ENCODE data around the gene CDC42EP4. TPM values are rescaled to one million over a fixed set of nuclear protein-coding genes. Genes with fewer than 3 reads are reported as not detected.

CDC42EP4 gene
- total and polyA plus RNA-seq, 10 of the 15 experiments (the other 5 are each of a cell fraction or from before 2014, with no cell fraction given), result 0.05 to 7.1 (median 2.7) TPM

- TF ChIP-seq, protein P1, sequence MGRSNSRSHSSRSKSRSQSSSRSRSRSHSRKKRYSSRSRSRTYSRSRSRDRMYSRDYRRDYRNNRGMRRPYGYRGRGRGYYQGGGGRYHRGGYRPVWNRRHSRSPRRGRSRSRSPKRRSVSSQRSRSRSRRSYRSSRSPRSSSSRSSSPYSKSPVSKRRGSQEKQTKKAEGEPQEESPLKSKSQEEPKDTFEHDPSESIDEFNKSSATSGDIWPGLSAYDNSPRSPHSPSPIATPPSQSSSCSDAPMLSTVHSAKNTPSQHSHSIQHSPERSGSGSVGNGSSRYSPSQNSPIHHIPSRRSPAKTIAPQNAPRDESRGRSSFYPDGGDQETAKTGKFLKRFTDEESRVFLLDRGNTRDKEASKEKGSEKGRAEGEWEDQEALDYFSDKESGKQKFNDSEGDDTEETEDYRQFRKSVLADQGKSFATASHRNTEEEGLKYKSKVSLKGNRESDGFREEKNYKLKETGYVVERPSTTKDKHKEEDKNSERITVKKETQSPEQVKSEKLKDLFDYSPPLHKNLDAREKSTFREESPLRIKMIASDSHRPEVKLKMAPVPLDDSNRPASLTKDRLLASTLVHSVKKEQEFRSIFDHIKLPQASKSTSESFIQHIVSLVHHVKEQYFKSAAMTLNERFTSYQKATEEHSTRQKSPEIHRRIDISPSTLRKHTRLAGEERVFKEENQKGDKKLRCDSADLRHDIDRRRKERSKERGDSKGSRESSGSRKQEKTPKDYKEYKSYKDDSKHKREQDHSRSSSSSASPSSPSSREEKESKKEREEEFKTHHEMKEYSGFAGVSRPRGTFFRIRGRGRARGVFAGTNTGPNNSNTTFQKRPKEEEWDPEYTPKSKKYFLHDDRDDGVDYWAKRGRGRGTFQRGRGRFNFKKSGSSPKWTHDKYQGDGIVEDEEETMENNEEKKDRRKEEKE (IDR thresholded peaks at IDR 0.05), result no peak
- TF ChIP-seq CEBPZ (IDR thresholded peaks at IDR 0.05; ENCODE audit: low read depth, low read length) (no peak), NR2C2 (IDR thresholded peaks at IDR 0.05; ENCODE audit: borderline replicate concordance, control insufficient read depth, insufficient read length, low read depth) (no peak), POLR2A (IDR thresholded peaks at IDR 0.05; ENCODE audit: low read depth, low read length) (no peak), CHD1 (IDR thresholded peaks at IDR 0.05; ENCODE audit: low read depth, low read length) (no peak), RUNX3 (IDR thresholded peaks at IDR 0.05; ENCODE audit: low read length) (peak; percentile 66), ZSCAN29 (IDR thresholded peaks at IDR 0.05) (no peak), ZNF24 (IDR thresholded peaks at IDR 0.05) (no peak), STAT1 (conservative IDR thresholded peaks at IDR 0.05) (no peak), MEF2B (IDR thresholded peaks at IDR 0.05; ENCODE audit: partially characterized antibody, poor library complexity, severe bottlenecking) (peak; percentile 59), BMI1 (IDR thresholded peaks at IDR 0.05; ENCODE audit: borderline replicate concordance) (no peak), ZBTB40 (IDR thresholded peaks at IDR 0.05; ENCODE audit: borderline replicate concordance) (no peak), TBL1XR1 (IDR thresholded peaks at IDR 0.05; ENCODE audit: low read depth, low read length) (0 out of 2 replicates have a peak, but pooled peaks have one; percentile 47), USF1 (IDR thresholded peaks at IDR 0.05; ENCODE audit: borderline replicate concordance, extremely low read length, insufficient read depth, low read depth, low read length) (no peak)
- TF ChIP-seq, protein P2, sequence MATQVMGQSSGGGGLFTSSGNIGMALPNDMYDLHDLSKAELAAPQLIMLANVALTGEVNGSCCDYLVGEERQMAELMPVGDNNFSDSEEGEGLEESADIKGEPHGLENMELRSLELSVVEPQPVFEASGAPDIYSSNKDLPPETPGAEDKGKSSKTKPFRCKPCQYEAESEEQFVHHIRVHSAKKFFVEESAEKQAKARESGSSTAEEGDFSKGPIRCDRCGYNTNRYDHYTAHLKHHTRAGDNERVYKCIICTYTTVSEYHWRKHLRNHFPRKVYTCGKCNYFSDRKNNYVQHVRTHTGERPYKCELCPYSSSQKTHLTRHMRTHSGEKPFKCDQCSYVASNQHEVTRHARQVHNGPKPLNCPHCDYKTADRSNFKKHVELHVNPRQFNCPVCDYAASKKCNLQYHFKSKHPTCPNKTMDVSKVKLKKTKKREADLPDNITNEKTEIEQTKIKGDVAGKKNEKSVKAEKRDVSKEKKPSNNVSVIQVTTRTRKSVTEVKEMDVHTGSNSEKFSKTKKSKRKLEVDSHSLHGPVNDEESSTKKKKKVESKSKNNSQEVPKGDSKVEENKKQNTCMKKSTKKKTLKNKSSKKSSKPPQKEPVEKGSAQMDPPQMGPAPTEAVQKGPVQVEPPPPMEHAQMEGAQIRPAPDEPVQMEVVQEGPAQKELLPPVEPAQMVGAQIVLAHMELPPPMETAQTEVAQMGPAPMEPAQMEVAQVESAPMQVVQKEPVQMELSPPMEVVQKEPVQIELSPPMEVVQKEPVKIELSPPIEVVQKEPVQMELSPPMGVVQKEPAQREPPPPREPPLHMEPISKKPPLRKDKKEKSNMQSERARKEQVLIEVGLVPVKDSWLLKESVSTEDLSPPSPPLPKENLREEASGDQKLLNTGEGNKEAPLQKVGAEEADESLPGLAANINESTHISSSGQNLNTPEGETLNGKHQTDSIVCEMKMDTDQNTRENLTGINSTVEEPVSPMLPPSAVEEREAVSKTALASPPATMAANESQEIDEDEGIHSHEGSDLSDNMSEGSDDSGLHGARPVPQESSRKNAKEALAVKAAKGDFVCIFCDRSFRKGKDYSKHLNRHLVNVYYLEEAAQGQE (IDR thresholded peaks at IDR 0.05; ENCODE audit: low read depth, low read length), result no peak
Measured at GRCh38 chr17:73291260-73291801, 20.5 kb downstream of the CDC42EP4 start (continued).

Data from GM12878 (cell line).